Keratinocyte (primary cell): ENCODE results near the gene CRADD. TPM values are rescaled to one million over a fixed set of nuclear protein-coding genes. Genes with fewer than 3 reads are reported as not detected.

Experiments used
- DNase-seq: peaks from one replicate; pipeline ENCODE4 v3.0.0-alpha.2; 2011; ENCODE audit warnings: low read depth, missing footprints, low spot score
- FAIRE-seq: peaks from 2 replicates; lab custom pipeline; 2011; peaks lifted over from hg19 to GRCh38; lab: Jason Lieb, UNC
- H2AFZ ChIP-seq: 2 replicates; pipeline ENCODE4 v1.6.0; 2012; ENCODE audit warnings: low read length, control low read depth, inconsistent platforms; ENCODE audit not compliant: control insufficient read depth
- H3K27ac ChIP-seq: 2 replicates; pipeline ENCODE4 v1.5.1; 2011; ENCODE audit warnings: low read length; ENCODE audit not compliant: control insufficient read depth, insufficient read depth
- H3K27me3 ChIP-seq: 3 replicates; pipeline ENCODE4 v1.6.0; 2011; ENCODE audit warnings: low read length; ENCODE audit not compliant: control insufficient read depth, insufficient read depth; ENCODE audit errors: extremely low read depth
- H3K36me3 ChIP-seq, 2 experiments: 2 replicates in 1 of 2; 3 replicates in 1 of 2; pipeline ENCODE4 v1.5.1; 2011; ENCODE audit warnings: low read length in 2 of 2, mild to moderate bottlenecking in 1 of 2; ENCODE audit not compliant: control insufficient read depth in 2 of 2, insufficient read depth in 2 of 2; ENCODE audit errors: extremely low read depth in 1 of 2
- H3K4me1 ChIP-seq: 3 replicates; pipeline ENCODE4 v1.5.1; 2011; ENCODE audit warnings: low read length; ENCODE audit not compliant: control insufficient read depth, insufficient read depth; ENCODE audit errors: extremely low read depth
- H3K4me2 ChIP-seq: 3 replicates; pipeline ENCODE4 v1.6.0; 2011; ENCODE audit warnings: low read depth, low read length; ENCODE audit not compliant: control insufficient read depth, insufficient read depth; ENCODE audit errors: extremely low read depth
- H3K4me3 ChIP-seq, 3 experiments: fragments of 200-600 bp in 1 of 3; sonication (generic) in 1 of 3; 2 replicates in 2 of 3; 3 replicates in 1 of 3; pipeline ENCODE4 v1.5.1; 2011 to 2016; ENCODE audit warnings: low read length in 3 of 3, mild to moderate bottlenecking in 3 of 3, control low read depth in 2 of 3, inconsistent platforms in 1 of 3, low read depth in 1 of 3, mixed read lengths in 1 of 3, mixed run types in 1 of 3, moderate library complexity in 1 of 3; ENCODE audit not compliant: control insufficient read depth in 2 of 3, insufficient read depth in 2 of 3; ENCODE audit errors: extremely low read depth in 1 of 3
- H3K79me2 ChIP-seq: 2 replicates; pipeline ENCODE4 v1.6.0; 2012; ENCODE audit warnings: low read length; ENCODE audit not compliant: control insufficient read depth, insufficient read depth
- H3K9ac ChIP-seq: 3 replicates; pipeline ENCODE4 v1.6.0; 2011; ENCODE audit warnings: low read length; ENCODE audit not compliant: control insufficient read depth, insufficient read depth; ENCODE audit errors: extremely low read depth
- H3K9me1 ChIP-seq: 3 replicates; pipeline ENCODE4 v1.6.0; 2011; ENCODE audit warnings: low read length; ENCODE audit not compliant: control insufficient read depth, insufficient read depth; ENCODE audit errors: extremely low read depth
- H3K9me3 ChIP-seq: 2 replicates; pipeline ENCODE4 v1.5.1; 2012; ENCODE audit warnings: low read depth, low read length; ENCODE audit not compliant: control insufficient read depth
- H4K20me1 ChIP-seq: 3 replicates; pipeline ENCODE4 v1.6.0; 2011; ENCODE audit warnings: low read length; ENCODE audit not compliant: control insufficient read depth, insufficient read depth; ENCODE audit errors: extremely low read depth
- EZH2 ChIP-seq: IDR thresholded peaks from one replicate; pipeline ENCODE4 v1.6.1; 2012; ENCODE audit warnings: inconsistent platforms, mild to moderate bottlenecking, low read length, moderate library complexity
- dilution Hi-C: fragments of 300-500 bp; cut with MboI; formaldehyde crosslinking; loops from one replicate; pipeline ENCODE4 v1.7.0; 2020; ENCODE audit warnings: low sequenced_read_pairs; ENCODE audit not compliant: extremely low pct_ligation_motif_present
- polyA plus RNA-seq, 5 experiments: library from polyadenylated mRNA; depleted of rRNA in 3 of 5; stranded (reverse) in 3 of 5; stranded (forward) in 1 of 5; unstranded in 1 of 5; fragments of >200 nt; gene quantifications; 1 replicate in 1 of 5; 2 replicates in 3 of 5; 3 replicates in 1 of 5; pipeline versions ENCODE4 v1.2.1 to v1.2.3, GENCODE V29; 2011 to 2012; ENCODE audit warnings: missing spikeins in 2 of 5, low read depth in 1 of 5, low replicate concordance in 1 of 5
- TF ChIP-seq, protein P1 (sequence below), 3 experiments: IDR thresholded peaks in 1 of 3; conservative IDR thresholded peaks in 1 of 3; optimal IDR thresholded peaks in 1 of 3; 2 replicates in 2 of 3; 3 replicates in 1 of 3; pipeline versions ENCODE3 to v1.5.1; 2011; ENCODE audit warnings: low read length in 3 of 3, mild to moderate bottlenecking in 3 of 3, moderate library complexity in 2 of 3, control low read depth in 1 of 3, inconsistent platforms in 1 of 3; ENCODE audit not compliant: insufficient read depth in 2 of 3; ENCODE audit errors: extremely low read depth in 1 of 3

The CRADD gene
- polyA plus RNA-seq, 1 donor (not counting 4 experiments of a cell fraction or from before 2014, with no cell fraction given), result 11.2 TPM

DNA sequence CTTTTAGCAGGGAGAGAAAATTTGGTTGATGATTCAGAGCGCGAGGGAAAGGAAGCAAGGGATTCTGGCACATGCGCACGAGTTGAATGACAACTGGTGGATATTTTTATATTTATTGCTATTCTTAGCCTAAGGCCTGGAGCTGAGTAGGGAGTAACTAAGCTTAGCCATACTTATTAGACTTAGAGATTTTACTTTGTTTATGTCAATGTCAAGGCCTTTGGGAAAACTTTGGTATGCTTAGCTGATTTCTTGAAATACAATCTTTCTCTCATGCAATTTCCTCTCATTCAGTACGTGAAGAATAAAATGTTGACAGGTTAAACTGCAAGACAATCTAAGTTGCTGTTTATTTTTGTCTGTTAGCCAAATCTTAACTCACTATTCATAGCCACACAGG, 101.1 kb downstream of the CRADD start:
- FAIRE-seq (no peak), DNase-seq (no peak)
- Histone ChIP-seq H3K36me3 (no peaks in the 10 kb centered on the region), H3K9ac (no peak overlapping the region), H3K4me2 (peak overlapping the region; percentile 27), H3K4me3 (no peak overlapping the region), H4K20me1 (no peaks in the 10 kb centered on the region), H2AFZ (peak overlapping the region; percentile 15), H3K4me1 (peaks cover 26% of the 10 kb centered on the region), H3K27ac (no peak overlapping the region), H3K9me3 (no peaks in the 10 kb centered on the region), H3K27me3 (no peaks in the 10 kb centered on the region), H3K79me2 (no peaks in the 10 kb centered on the region), H3K9me1 (no peaks in the 10 kb centered on the region)
- TF ChIP-seq EZH2, result no peak
- TF ChIP-seq, protein P1, sequence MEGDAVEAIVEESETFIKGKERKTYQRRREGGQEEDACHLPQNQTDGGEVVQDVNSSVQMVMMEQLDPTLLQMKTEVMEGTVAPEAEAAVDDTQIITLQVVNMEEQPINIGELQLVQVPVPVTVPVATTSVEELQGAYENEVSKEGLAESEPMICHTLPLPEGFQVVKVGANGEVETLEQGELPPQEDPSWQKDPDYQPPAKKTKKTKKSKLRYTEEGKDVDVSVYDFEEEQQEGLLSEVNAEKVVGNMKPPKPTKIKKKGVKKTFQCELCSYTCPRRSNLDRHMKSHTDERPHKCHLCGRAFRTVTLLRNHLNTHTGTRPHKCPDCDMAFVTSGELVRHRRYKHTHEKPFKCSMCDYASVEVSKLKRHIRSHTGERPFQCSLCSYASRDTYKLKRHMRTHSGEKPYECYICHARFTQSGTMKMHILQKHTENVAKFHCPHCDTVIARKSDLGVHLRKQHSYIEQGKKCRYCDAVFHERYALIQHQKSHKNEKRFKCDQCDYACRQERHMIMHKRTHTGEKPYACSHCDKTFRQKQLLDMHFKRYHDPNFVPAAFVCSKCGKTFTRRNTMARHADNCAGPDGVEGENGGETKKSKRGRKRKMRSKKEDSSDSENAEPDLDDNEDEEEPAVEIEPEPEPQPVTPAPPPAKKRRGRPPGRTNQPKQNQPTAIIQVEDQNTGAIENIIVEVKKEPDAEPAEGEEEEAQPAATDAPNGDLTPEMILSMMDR (optimal IDR thresholded peaks at IDR 0.05 in 1 of 3, IDR thresholded peaks at IDR 0.05 in 1 of 3, conservative IDR thresholded peaks at IDR 0.05 in 1 of 3; ENCODE audit: extremely low read depth in 1 of 3, insufficient read depth in 2 of 3, low read length in 3 of 3), result no peak
- dilution Hi-C loops, result no loop called here

DNA sequence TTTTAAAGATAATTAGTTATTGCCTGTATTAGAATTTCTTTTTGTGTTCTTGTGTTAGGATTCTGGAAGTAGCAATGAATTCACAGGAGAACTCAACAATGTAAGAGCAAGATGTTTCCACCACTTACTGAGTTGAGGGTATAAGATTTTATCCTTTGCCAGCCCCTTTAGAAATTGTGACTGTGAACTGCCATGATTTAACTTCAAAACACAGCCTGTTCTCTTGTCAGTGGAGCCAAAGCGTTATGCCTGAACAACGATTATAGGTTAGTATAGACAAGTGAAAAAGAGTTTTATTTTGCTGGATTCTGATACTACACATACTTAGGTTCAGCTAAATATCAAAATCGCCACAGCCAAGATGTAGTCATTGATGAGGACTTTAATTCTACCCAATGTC, 101.6 kb downstream of the CRADD start:
- no peak for DNase-seq
- TF ChIP-seq, protein P1 (optimal IDR thresholded peaks at IDR 0.05 in 1 of 3, IDR thresholded peaks at IDR 0.05 in 1 of 3, conservative IDR thresholded peaks at IDR 0.05 in 1 of 3; ENCODE audit: extremely low read depth in 1 of 3, insufficient read depth in 2 of 3, low read length in 3 of 3), result no peak
- TF ChIP-seq EZH2, result no peak
- Histone ChIP-seq H2AFZ (peak overlapping the region; percentile 33), H3K27me3 (no peaks in the 10 kb centered on the region), H4K20me1 (no peaks in the 10 kb centered on the region), H3K4me2 (peak overlapping the region; percentile 27), H3K9me1 (no peaks in the 10 kb centered on the region), H3K4me1 (peaks cover 28% of the 10 kb centered on the region), H3K9me3 (no peaks in the 10 kb centered on the region), H3K36me3 (no peaks in the 10 kb centered on the region), H3K4me3 (no peak overlapping the region), H3K27ac (no peak overlapping the region), H3K79me2 (no peaks in the 10 kb centered on the region), H3K9ac (no peak overlapping the region)
- dilution Hi-C loops, result no loop called here
- FAIRE-seq, result no peak
